Measurements from ENCODE around the gene CARD19.
"Not testable (repeated sequence)": the region's sequence is repeated elsewhere in the genome, so short reads cannot be mapped to it uniquely, and the experiment has no call there.

CARD19 gene

DNA sequence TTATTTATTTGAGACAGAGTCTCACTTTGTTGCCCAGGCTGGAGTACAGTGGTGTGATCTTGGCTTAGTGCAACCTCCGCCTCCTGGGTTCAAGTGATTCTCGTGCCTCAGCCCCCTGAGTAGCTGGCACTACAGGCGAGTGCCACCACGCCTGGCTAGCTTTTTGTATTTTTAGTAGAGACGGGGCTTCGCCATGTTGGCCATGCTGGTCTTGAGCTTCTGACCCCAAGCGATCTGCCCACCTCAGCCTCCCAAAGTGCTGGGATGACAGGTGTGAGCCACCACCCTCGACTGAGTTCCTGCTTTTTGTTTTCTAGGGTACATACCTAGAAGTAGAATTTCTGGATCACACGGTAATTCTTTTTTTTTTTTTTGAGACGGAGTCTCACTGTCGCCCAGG lies 5.1 kb downstream of the CARD19 start:
- H3K9me3 ChIP-seq (ENCODE audit: control insufficient read depth, low read length); H3K4me3 ChIP-seq (ENCODE audit: insufficient read depth, low read depth, low read length, poor library complexity, severe bottlenecking); H3K27ac ChIP-seq (ENCODE audit: insufficient read depth, low read length, poor library complexity, severe bottlenecking); H3K36me3 ChIP-seq (ENCODE audit: control insufficient read depth, insufficient read depth, low read length); H3K27me3 ChIP-seq (replicated peaks; ENCODE audit: control insufficient read depth, insufficient read depth, low read length, poor library complexity, severe bottlenecking); DNase-seq: not testable (repeated sequence)
- H3K4me1 ChIP-seq (ENCODE audit: control insufficient read depth, insufficient read depth, low read length, poor library complexity, severe bottlenecking) = peaks cover 40% of the 10 kb centered on the region

DNA sequence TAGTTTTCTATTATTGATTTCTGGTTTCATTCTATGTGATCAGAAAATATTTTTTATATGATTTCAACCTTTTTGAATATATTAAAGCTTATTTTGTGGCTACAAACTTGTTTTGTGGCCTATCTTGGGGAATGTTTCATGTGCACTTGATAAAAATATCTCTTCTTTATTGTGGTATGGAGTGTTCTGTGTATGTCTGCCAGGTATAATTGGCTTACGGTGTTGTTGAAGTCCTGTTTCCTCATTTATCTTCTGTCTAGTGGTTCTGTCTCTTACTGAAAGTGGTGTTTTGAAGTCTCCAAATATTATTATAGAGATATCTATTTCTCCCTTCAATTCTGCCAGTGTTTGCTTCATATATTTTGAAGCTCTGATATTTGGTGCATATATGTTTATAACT lies 9.6 kb downstream of the CARD19 start:
- peaks cover 35% of the 10 kb centered on the region for H3K4me1 ChIP-seq (ENCODE audit: control insufficient read depth, insufficient read depth, low read length, poor library complexity, severe bottlenecking)
- H3K27me3 ChIP-seq (replicated peaks; ENCODE audit: control insufficient read depth, insufficient read depth, low read length, poor library complexity, severe bottlenecking) = no peaks in the 10 kb centered on the region
- H3K9me3 ChIP-seq (ENCODE audit: control insufficient read depth, low read length) = peaks cover 3% of the 10 kb centered on the region
- no peak overlapping the region for H3K27ac ChIP-seq (ENCODE audit: insufficient read depth, low read length, poor library complexity, severe bottlenecking)
- H3K4me3 ChIP-seq (ENCODE audit: insufficient read depth, low read depth, low read length, poor library complexity, severe bottlenecking) = no peak overlapping the region
- no peak for DNase-seq
- H3K36me3 ChIP-seq (ENCODE audit: control insufficient read depth, insufficient read depth, low read length) = peaks cover 11% of the 10 kb centered on the region

- Histone ChIP-seq H3K36me3 (ENCODE audit: control insufficient read depth, insufficient read depth, low read length) (peaks cover 26% of the 10 kb centered on the region), H3K4me3 (ENCODE audit: insufficient read depth, low read depth, low read length, poor library complexity, severe bottlenecking) (no peak overlapping the region), H3K27ac (ENCODE audit: insufficient read depth, low read length, poor library complexity, severe bottlenecking) (no peak overlapping the region)
Measured at GRCh38 chr9:93107151-93107824, 11.3 kb downstream of the CARD19 start.

DNA sequence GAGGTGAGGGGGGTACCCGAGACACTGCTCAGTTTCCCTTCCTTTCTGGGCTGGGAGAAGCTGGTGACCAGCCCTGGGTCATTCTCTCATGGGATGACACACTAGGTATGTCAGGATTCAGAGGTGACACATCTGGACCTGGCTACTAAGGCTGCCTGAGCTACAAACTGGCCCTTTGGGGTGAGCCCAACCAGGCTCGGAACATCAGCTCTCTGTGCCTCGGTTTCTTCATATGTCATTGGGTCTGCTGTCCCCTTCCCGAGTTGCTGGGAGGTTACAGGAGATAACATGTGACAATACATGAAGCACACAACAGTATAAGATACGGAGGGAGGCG lies 11.8 kb downstream of the CARD19 start:
- peaks cover 31% of the 10 kb centered on the region for H3K36me3 ChIP-seq (ENCODE audit: control insufficient read depth, insufficient read depth, low read length)
- no peaks in the 10 kb centered on the region for H3K27me3 ChIP-seq (replicated peaks; ENCODE audit: control insufficient read depth, insufficient read depth, low read length, poor library complexity, severe bottlenecking)
- DNase-seq = no peak
- H3K27ac ChIP-seq (ENCODE audit: insufficient read depth, low read length, poor library complexity, severe bottlenecking) = no peak overlapping the region
- peaks cover 3% of the 10 kb centered on the region for H3K9me3 ChIP-seq (ENCODE audit: control insufficient read depth, low read length)
- H3K4me1 ChIP-seq (ENCODE audit: control insufficient read depth, insufficient read depth, low read length, poor library complexity, severe bottlenecking) = peaks cover 35% of the 10 kb centered on the region
- H3K4me3 ChIP-seq (ENCODE audit: insufficient read depth, low read depth, low read length, poor library complexity, severe bottlenecking) = no peak overlapping the region

More at GRCh38 chr9:93107151-93107824, 11.3 kb downstream of the CARD19 start:
- DNase-seq = no peak
- H3K27me3 ChIP-seq (replicated peaks; ENCODE audit: control insufficient read depth, insufficient read depth, low read length, poor library complexity, severe bottlenecking) = no peaks in the 10 kb centered on the region
- peaks cover 35% of the 10 kb centered on the region for H3K4me1 ChIP-seq (ENCODE audit: control insufficient read depth, insufficient read depth, low read length, poor library complexity, severe bottlenecking)
- peaks cover 3% of the 10 kb centered on the region for H3K9me3 ChIP-seq (ENCODE audit: control insufficient read depth, low read length)

DNA sequence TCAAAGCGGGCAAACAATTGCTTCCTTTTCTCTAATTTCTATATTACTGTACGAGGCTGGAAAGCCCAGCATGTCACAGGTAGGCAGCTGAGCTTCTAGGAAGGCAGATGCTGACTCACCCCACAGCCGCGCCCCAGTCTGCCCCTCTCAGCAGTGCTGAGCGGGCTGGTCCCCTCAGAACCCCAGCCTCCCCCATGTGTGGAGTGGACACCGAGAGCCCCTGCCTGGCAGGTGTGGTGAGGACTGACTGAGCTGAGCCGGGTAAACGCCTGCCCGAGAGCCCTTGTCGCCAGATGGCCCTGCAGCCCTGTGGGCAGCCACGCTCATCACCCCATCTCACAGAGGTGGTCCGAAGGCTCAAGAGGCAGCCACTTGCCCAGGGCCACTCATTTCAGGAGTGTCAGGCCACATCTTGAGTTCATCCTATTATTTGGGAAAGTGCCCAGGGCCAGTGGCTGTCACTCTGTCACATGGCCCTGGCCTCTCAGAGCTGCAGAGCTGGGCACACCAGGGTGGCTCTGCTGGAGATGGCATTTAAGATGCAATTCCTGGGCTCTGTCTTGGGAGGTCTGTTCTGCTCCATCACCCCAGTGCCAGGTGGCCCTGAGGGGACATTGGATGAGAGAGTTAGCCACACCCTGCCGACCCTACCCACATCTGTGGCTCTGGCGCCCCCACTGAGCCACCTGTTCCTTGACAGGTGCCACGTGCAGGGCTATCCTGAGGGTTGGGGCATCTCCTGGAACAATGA lies 12.4 kb downstream of the CARD19 start:
- Histone ChIP-seq H3K4me1 (ENCODE audit: control insufficient read depth, insufficient read depth, low read length, poor library complexity, severe bottlenecking) (peaks cover 33% of the 10 kb centered on the region), H3K36me3 (ENCODE audit: control insufficient read depth, insufficient read depth, low read length) (peaks cover 37% of the 10 kb centered on the region), H3K27ac (ENCODE audit: insufficient read depth, low read length, poor library complexity, severe bottlenecking) (no peak overlapping the region), H3K27me3 (replicated peaks; ENCODE audit: control insufficient read depth, insufficient read depth, low read length, poor library complexity, severe bottlenecking) (no peaks in the 10 kb centered on the region), H3K9me3 (ENCODE audit: control insufficient read depth, low read length) (peaks cover 3% of the 10 kb centered on the region), H3K4me3 (ENCODE audit: insufficient read depth, low read depth, low read length, poor library complexity, severe bottlenecking) (no peak overlapping the region)
- DNase-seq = no peak

DNA sequence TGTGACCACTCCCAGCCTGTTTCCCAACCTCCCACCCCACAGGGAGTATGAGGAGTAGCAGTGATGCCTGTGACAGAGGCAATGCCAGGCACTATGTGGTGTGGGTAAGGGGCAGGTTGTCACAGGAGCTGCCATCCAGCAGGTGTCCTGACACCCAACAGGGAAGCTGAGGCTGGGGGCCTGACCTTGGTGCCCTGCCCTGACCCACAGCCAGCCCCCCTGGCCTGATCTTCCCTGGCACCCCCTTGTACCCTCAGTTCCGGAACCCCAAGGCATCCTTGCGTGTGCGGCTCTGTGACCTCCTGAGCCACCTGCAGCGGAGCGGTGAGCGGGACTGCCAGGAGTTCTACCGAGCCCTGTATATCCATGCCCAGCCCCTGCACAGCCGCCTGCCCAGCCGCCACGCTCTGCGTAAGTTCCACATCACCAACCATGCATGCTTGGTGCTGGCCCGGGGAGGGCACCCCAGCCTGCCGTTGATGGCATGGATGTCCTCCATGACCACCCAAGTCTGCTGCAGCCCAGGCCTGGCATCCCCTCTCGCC lies 14.4 kb downstream of the CARD19 start:
- DNase-seq = no peak
- Histone ChIP-seq H3K4me1 (ENCODE audit: control insufficient read depth, insufficient read depth, low read length, poor library complexity, severe bottlenecking) (peaks cover 38% of the 10 kb centered on the region), H3K27ac (ENCODE audit: insufficient read depth, low read length, poor library complexity, severe bottlenecking) (no peak overlapping the region), H3K27me3 (replicated peaks; ENCODE audit: control insufficient read depth, insufficient read depth, low read length, poor library complexity, severe bottlenecking) (no peaks in the 10 kb centered on the region), H3K9me3 (ENCODE audit: control insufficient read depth, low read length) (no peaks in the 10 kb centered on the region), H3K4me3 (ENCODE audit: insufficient read depth, low read depth, low read length, poor library complexity, severe bottlenecking) (no peak overlapping the region), H3K36me3 (ENCODE audit: control insufficient read depth, insufficient read depth, low read length) (peaks cover 37% of the 10 kb centered on the region)

GRCh38 chr9:93111001-93111370 lies 15.0 kb downstream of the CARD19 start:
- peaks cover 37% of the 10 kb centered on the region for H3K36me3 ChIP-seq (ENCODE audit: control insufficient read depth, insufficient read depth, low read length)
- no peak overlapping the region for H3K27ac ChIP-seq (ENCODE audit: insufficient read depth, low read length, poor library complexity, severe bottlenecking)
- DNase-seq = no peak
- H3K4me3 ChIP-seq (ENCODE audit: insufficient read depth, low read depth, low read length, poor library complexity, severe bottlenecking) = no peak overlapping the region
- H3K27me3 ChIP-seq (replicated peaks; ENCODE audit: control insufficient read depth, insufficient read depth, low read length, poor library complexity, severe bottlenecking) = no peaks in the 10 kb centered on the region
- H3K9me3 ChIP-seq (ENCODE audit: control insufficient read depth, low read length) = no peaks in the 10 kb centered on the region
- peaks cover 34% of the 10 kb centered on the region for H3K4me1 ChIP-seq (ENCODE audit: control insufficient read depth, insufficient read depth, low read length, poor library complexity, severe bottlenecking)

DNA sequence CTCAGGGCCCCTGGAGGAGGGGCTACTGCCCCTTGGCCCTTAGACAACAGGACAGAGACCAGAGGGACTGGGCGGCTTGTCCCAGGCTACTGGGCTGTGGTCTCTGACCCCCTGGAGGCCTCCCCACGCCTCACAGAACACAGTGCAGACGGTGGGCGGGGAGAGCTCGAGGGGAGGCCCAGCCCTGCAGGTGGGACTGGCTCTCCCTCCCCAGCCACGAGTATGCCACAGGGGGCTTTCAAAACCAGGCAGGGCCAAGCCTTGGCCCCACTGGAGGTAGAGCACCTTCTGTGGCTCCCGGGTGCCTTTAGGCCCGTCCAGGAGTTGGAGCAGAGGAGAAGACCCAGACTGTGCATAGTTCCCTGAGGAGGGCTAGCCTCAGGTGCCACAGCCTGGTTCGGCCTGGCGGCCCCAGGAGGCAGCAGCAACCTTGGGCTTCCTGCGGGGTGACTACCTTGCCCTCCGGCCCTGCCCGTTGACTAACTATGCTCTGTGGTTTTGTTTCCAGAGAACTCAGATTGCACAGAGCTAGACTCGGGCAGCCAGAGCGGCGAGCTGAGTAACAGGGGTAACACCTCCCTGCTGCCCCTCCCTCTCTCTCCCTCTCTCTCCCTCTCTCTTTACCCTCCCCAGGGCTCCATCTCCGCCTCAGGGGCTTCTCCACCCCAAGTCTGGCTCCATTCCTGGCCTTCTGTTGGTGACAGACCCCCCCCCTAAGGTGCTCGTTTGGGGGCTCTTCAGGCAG lies 15.5 kb downstream of the CARD19 start:
- H3K4me1 ChIP-seq (ENCODE audit: control insufficient read depth, insufficient read depth, low read length, poor library complexity, severe bottlenecking) = peaks cover 29% of the 10 kb centered on the region
- H3K36me3 ChIP-seq (ENCODE audit: control insufficient read depth, insufficient read depth, low read length) = peaks cover 37% of the 10 kb centered on the region
- no peak overlapping the region for H3K27ac ChIP-seq (ENCODE audit: insufficient read depth, low read length, poor library complexity, severe bottlenecking)

GRCh38 chr9:93112116-93112863 lies 16.3 kb downstream of the CARD19 start:
- Histone ChIP-seq H3K27ac (ENCODE audit: insufficient read depth, low read length, poor library complexity, severe bottlenecking) (no peak overlapping the region), H3K27me3 (replicated peaks; ENCODE audit: control insufficient read depth, insufficient read depth, low read length, poor library complexity, severe bottlenecking) (no peaks in the 10 kb centered on the region), H3K9me3 (ENCODE audit: control insufficient read depth, low read length) (no peaks in the 10 kb centered on the region), H3K4me1 (ENCODE audit: control insufficient read depth, insufficient read depth, low read length, poor library complexity, severe bottlenecking) (peaks cover 24% of the 10 kb centered on the region), H3K4me3 (ENCODE audit: insufficient read depth, low read depth, low read length, poor library complexity, severe bottlenecking) (no peak overlapping the region), H3K36me3 (ENCODE audit: control insufficient read depth, insufficient read depth, low read length) (peaks cover 37% of the 10 kb centered on the region)
- DNase-seq = no peak

More for the DNA sequence above, 15.5 kb downstream of the CARD19 start:
- Histone ChIP-seq H3K4me3 (ENCODE audit: insufficient read depth, low read depth, low read length, poor library complexity, severe bottlenecking) (no peak overlapping the region), H3K9me3 (ENCODE audit: control insufficient read depth, low read length) (no peaks in the 10 kb centered on the region), H3K27me3 (replicated peaks; ENCODE audit: control insufficient read depth, insufficient read depth, low read length, poor library complexity, severe bottlenecking) (no peaks in the 10 kb centered on the region)
- DNase-seq = no peak

Measured in effector memory CD4-positive, alpha-beta T cell (primary cell).